PC-9 (cell line): ENCODE data around the gene EYA4. TPM values are rescaled to one million over a fixed set of nuclear protein-coding genes. Genes with fewer than 3 reads are reported as not detected.

Source experiments
- BruUV-seq: library from RNA; stranded (reverse); fragments of 400-500 nt; replicated peaks from 2 replicates; lab custom pipeline; 2021; lab: Mats Ljungman, UMichigan
- CTCF ChIA-PET: fragments of 300-600 bp; sonication (Branson Sonifier 250); formaldehyde crosslinking; loops from one replicate; lab custom pipeline; 2022; ENCODE audit warnings: antibody characterized with exemption; lab: Charles Lee
- POLR2A ChIA-PET: fragments of 300-600 bp; sonication (Branson Sonifier 250); formaldehyde crosslinking; loops from one replicate; lab custom pipeline; 2022; ENCODE audit warnings: antibody characterized with exemption; ENCODE audit not compliant: unreplicated experiment; lab: Charles Lee
- DNase-seq, 2 experiments: peaks; one replicate each; pipeline versions ENCODE4 v3.0.0 to v3.0.0-alpha.2; 2015 to 2022; ENCODE audit warnings: mixed read lengths in 1 of 2
- H2AFZ ChIP-seq: fragments of 200-600 bp; sonication (generic); 2 replicates; pipeline ENCODE4 v1.8.1; 2017; ENCODE audit warnings: antibody characterized with exemption
- H3F3A ChIP-seq: fragments of 200-600 bp; sonication (generic); 2 replicates; pipeline ENCODE4 v1.8.1; 2017; ENCODE audit warnings: antibody characterized with exemption, mild to moderate bottlenecking, low read depth; ENCODE audit not compliant: insufficient read depth
- H3K27ac ChIP-seq: fragments of 200-600 bp; sonication (generic); 2 replicates; pipeline ENCODE4 v1.6.1; 2016; ENCODE audit warnings: mixed run types
- H3K27me3 ChIP-seq: fragments of 200-600 bp; sonication (generic); 2 replicates; pipeline ENCODE4 v1.6.1; 2016; ENCODE audit warnings: low read depth, mixed run types; ENCODE audit not compliant: insufficient read depth
- H3K36me3 ChIP-seq: fragments of 200-600 bp; sonication (generic); 2 replicates; pipeline ENCODE4 v1.6.1; 2016; ENCODE audit warnings: low read depth, mixed run types
- H3K4me1 ChIP-seq: fragments of 200-600 bp; sonication (generic); replicated peaks from 2 replicates; pipeline ENCODE4 v1.6.1; 2016; ENCODE audit warnings: mixed run types; ENCODE audit not compliant: insufficient read depth
- H3K4me2 ChIP-seq: fragments of 200-600 bp; sonication (generic); 2 replicates; pipeline ENCODE4 v1.6.1; 2017; ENCODE audit warnings: mixed run types
- H3K4me3 ChIP-seq: fragments of 200-600 bp; sonication (generic); 2 replicates; pipeline ENCODE4 v1.6.1; 2016; ENCODE audit warnings: mixed run types
- H3K79me2 ChIP-seq: fragments of 200-600 bp; sonication (generic); 2 replicates; pipeline ENCODE4 v1.6.1; 2017; ENCODE audit warnings: low read depth, mixed run types
- H3K9me2 ChIP-seq: fragments of 200-600 bp; sonication (generic); 2 replicates; pipeline ENCODE4 v1.8.1; 2017; ENCODE audit warnings: mild to moderate bottlenecking; ENCODE audit not compliant: insufficient read depth
- H3K9me3 ChIP-seq: fragments of 200-600 bp; sonication (generic); 2 replicates; pipeline ENCODE4 v1.8.1; 2016; ENCODE audit warnings: low read depth; ENCODE audit not compliant: insufficient read depth
- H4K20me1 ChIP-seq: fragments of 200-600 bp; sonication (generic); 2 replicates; pipeline ENCODE4 v1.8.1; 2017; ENCODE audit not compliant: insufficient read depth
- EZH2 ChIP-seq: fragments of 200-600 bp; sonication (generic); IDR thresholded peaks from 2 replicates; pipeline ENCODE4 v1.8.0; 2017; ENCODE audit warnings: antibody characterized with exemption, low read depth
- intact Hi-C: fragments of 100-400 bp; cut with micrococcal nuclease; formaldehyde crosslinking; loops from one replicate; pipeline ENCODE4 v1.10.0; 2022; ENCODE audit not compliant: unreplicated experiment
- total RNA-seq: library from RNA; stranded (reverse); gene quantifications from 2 replicates; pipeline ENCODE4 v1.2.3, GENCODE V29; 2021
- TF ChIP-seq, protein P1 (sequence below): fragments of 200-600 bp; sonication (generic); conservative IDR thresholded peaks from 2 replicates; pipeline ENCODE4 v1.6.1; 2017; ENCODE audit warnings: mixed run types, antibody characterized with exemption, mild to moderate bottlenecking, moderate library complexity

EYA4 gene
- total RNA-seq, 1 experiment from 2014 or later, result 9.8 TPM

DNA sequence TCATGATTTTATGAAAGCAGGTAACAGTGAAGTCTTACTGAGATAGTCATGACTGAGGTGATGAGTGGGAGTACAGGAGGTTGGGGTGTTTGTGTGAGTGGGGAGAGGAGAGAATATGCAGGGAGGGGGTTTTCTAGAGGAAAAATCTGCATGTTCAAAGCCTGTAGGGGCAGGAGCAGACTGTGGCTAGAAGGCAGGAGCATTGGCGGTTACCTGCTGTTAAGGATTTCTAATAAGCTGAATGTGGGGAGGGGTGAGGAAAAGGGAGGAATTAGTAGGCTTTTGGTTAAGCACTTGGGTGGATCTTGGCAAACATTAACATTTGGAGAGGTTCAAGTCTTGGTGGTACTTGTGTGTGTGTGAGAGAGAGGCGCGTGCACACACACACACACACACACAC lies 70.8 kb downstream of the EYA4 start:
- Histone ChIP-seq H3K4me2 (no peak overlapping the region), H3K9me3 (no peaks in the 10 kb centered on the region), H3F3A (no peaks in the 10 kb centered on the region), H3K4me1 (no peaks in the 10 kb centered on the region), H3K27me3 (no peaks in the 10 kb centered on the region), H3K4me3 (no peak overlapping the region), H2AFZ (no peak overlapping the region), H3K36me3 (no peaks in the 10 kb centered on the region), H3K9me2 (no peaks in the 10 kb centered on the region), H4K20me1 (no peaks in the 10 kb centered on the region), H3K27ac (no peak overlapping the region), H3K79me2 (no peaks in the 10 kb centered on the region)
- intact Hi-C loops, result no loop called here
- TF ChIP-seq EZH2, result no peak
- TF ChIP-seq, protein P1, sequence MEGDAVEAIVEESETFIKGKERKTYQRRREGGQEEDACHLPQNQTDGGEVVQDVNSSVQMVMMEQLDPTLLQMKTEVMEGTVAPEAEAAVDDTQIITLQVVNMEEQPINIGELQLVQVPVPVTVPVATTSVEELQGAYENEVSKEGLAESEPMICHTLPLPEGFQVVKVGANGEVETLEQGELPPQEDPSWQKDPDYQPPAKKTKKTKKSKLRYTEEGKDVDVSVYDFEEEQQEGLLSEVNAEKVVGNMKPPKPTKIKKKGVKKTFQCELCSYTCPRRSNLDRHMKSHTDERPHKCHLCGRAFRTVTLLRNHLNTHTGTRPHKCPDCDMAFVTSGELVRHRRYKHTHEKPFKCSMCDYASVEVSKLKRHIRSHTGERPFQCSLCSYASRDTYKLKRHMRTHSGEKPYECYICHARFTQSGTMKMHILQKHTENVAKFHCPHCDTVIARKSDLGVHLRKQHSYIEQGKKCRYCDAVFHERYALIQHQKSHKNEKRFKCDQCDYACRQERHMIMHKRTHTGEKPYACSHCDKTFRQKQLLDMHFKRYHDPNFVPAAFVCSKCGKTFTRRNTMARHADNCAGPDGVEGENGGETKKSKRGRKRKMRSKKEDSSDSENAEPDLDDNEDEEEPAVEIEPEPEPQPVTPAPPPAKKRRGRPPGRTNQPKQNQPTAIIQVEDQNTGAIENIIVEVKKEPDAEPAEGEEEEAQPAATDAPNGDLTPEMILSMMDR, result no peak
- ChIA-PET POLR2A (no interaction called here), CTCF (no interaction called here)
- no TSS peak for BruUV-seq
- no peak for DNase-seq

- Histone ChIP-seq H3K4me1 (no peaks in the 10 kb centered on the region), H2AFZ (0 out of 2 replicates have a peak overlapping the region, but pooled peaks have one; percentile 26), H4K20me1 (no peaks in the 10 kb centered on the region), H3F3A (no peaks in the 10 kb centered on the region), H3K27me3 (no peaks in the 10 kb centered on the region), H3K9me3 (no peaks in the 10 kb centered on the region), H3K36me3 (no peaks in the 10 kb centered on the region), H3K79me2 (no peaks in the 10 kb centered on the region), H3K27ac (no peak overlapping the region), H3K9me2 (no peaks in the 10 kb centered on the region), H3K4me3 (no peak overlapping the region), H3K4me2 (no peak overlapping the region)
- DNase-seq, result no peak
- no TSS peak for BruUV-seq
- CTCF ChIA-PET, result interaction anchor here (0.6 kb wide), 1 partner anchor 151 kb away, joined by 3 read pairs; no protein-coding TSS in a partner anchor
- TF ChIP-seq, protein P1, result no peak
- TF ChIP-seq EZH2, result no peak
- intact Hi-C loops, result no loop called here
- POLR2A ChIA-PET, result no interaction called here
These were observed 71.9 kb downstream of the EYA4 start for GRCh38 chr6:133313068-133313467.

DNA sequence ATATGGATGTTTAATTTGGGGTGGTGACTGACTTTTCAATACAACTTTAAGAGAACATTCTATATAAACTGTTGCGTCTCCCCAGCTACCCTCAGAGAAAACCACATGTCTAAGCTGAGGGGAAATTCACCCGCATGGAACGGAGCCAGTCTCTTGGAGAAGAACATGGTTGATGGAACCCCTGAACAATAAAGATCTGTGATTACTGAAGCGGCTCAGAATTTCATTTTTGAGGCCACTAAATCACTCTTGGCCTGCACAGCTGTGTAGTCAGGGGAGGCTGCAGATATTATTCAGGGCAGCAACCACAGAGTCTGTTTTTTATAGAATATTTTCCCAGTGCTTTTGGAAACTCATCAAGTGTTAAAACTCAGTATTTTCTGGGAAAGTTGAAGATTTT lies 73.8 kb downstream of the EYA4 start:
- TF ChIP-seq, protein P1, result no peak
- no peak for TF ChIP-seq EZH2
- Histone ChIP-seq H3K4me2 (no peak overlapping the region), H3K9me2 (no peaks in the 10 kb centered on the region), H3F3A (no peaks in the 10 kb centered on the region), H3K79me2 (no peaks in the 10 kb centered on the region), H3K9me3 (no peaks in the 10 kb centered on the region), H3K27me3 (no peaks in the 10 kb centered on the region), H3K4me3 (no peak overlapping the region), H3K4me1 (no peaks in the 10 kb centered on the region), H4K20me1 (no peaks in the 10 kb centered on the region), H2AFZ (no peak overlapping the region), H3K27ac (no peak overlapping the region), H3K36me3 (no peaks in the 10 kb centered on the region)
- no peak for DNase-seq
- POLR2A ChIA-PET, result no interaction called here
- intact Hi-C loops, result no loop called here
- CTCF ChIA-PET, result no interaction called here
- BruUV-seq, result no TSS peak
